WTC11 (cell line): ENCODE data around the gene C17orf58. TPM values are rescaled to one million over a fixed set of nuclear protein-coding genes. Genes with fewer than 3 reads are reported as not detected.

ENCODE experiments used
- GTF2I ChIP-seq: fragments of 250-450 bp; sonication (Bioruptor Pico); conservative IDR thresholded peaks from 2 replicates; pipeline ENCODE4 v1.4.0; 2021; ENCODE audit warnings: mild to moderate bottlenecking
- MXD4 ChIP-seq: fragments of 250-450 bp; sonication (Bioruptor Pico); IDR thresholded peaks from 2 replicates; pipeline ENCODE4 v1.8.0; 2021; ENCODE audit warnings: mild to moderate bottlenecking, moderate library complexity, borderline replicate concordance
- SMAD4 ChIP-seq: sonication (generic); formaldehyde crosslinking; IDR thresholded peaks from 2 replicates; pipeline ENCODE4 v1.8.0; 2022; ENCODE audit warnings: mild to moderate bottlenecking, missing genetic modification reagents
- SP1 ChIP-seq: sonication (generic); formaldehyde crosslinking; conservative IDR thresholded peaks from 2 replicates; pipeline ENCODE4 v1.8.1; 2022; ENCODE audit warnings: missing genetic modification reagents
- TP53 ChIP-seq: sonication (generic); formaldehyde crosslinking; IDR thresholded peaks from 2 replicates; pipeline ENCODE4 v1.8.1; 2023; ENCODE audit warnings: mild to moderate bottlenecking, missing genetic modification reagents
- ZNF138 ChIP-seq: sonication (generic); formaldehyde crosslinking; conservative IDR thresholded peaks from 2 replicates; pipeline ENCODE4 v1.8.1; 2022; ENCODE audit warnings: mild to moderate bottlenecking, moderate library complexity, missing genetic modification reagents
- ZNF232 ChIP-seq: sonication (generic); formaldehyde crosslinking; IDR thresholded peaks from 2 replicates; pipeline ENCODE4 v1.8.0; 2022; ENCODE audit warnings: mild to moderate bottlenecking, missing genetic modification reagents
- total RNA-seq: library from RNA; stranded (reverse); gene quantifications from 3 replicates; pipeline ENCODE4 v1.2.3, GENCODE V29; 2021
- TF ChIP-seq, protein P1 (sequence below): sonication (generic); formaldehyde crosslinking; IDR thresholded peaks from 2 replicates; pipeline ENCODE4 v1.8.0; 2022; ENCODE audit warnings: missing genetic modification reagents
- TF ChIP-seq, protein P2 (sequence below): sonication (generic); formaldehyde crosslinking; IDR thresholded peaks from 2 replicates; pipeline ENCODE4 v1.8.1; 2023; ENCODE audit warnings: mild to moderate bottlenecking, missing genetic modification reagents
- TF ChIP-seq, protein P3 (sequence below): sonication (generic); formaldehyde crosslinking; IDR thresholded peaks from 2 replicates; pipeline ENCODE4 v1.8.1; 2022; ENCODE audit warnings: mild to moderate bottlenecking, missing genetic modification reagents, moderate library complexity, borderline replicate concordance
- TF ChIP-seq, protein P4 (sequence below): sonication (generic); formaldehyde crosslinking; IDR thresholded peaks from 2 replicates; pipeline ENCODE4 v1.8.1; 2022; ENCODE audit warnings: low read depth, missing genetic modification reagents, borderline replicate concordance
- TF ChIP-seq, protein P5 (sequence below): sonication (generic); formaldehyde crosslinking; IDR thresholded peaks from 2 replicates; pipeline ENCODE4 v1.8.1; 2022; ENCODE audit warnings: missing genetic modification reagents, borderline replicate concordance
- TF ChIP-seq, protein P6 (sequence below): fragments of 250-450 bp; sonication (Bioruptor Pico); conservative IDR thresholded peaks from 2 replicates; pipeline ENCODE4 v1.9.0; 2021; ENCODE audit warnings: mild to moderate bottlenecking
- TF ChIP-seq, protein P7 (sequence below): sonication (generic); formaldehyde crosslinking; IDR thresholded peaks from 2 replicates; pipeline ENCODE4 v1.8.0; 2023; ENCODE audit warnings: mild to moderate bottlenecking, missing genetic modification reagents

Gene C17orf58
- total RNA-seq, 1 experiment from 2014 or later = 28.2 TPM

DNA sequence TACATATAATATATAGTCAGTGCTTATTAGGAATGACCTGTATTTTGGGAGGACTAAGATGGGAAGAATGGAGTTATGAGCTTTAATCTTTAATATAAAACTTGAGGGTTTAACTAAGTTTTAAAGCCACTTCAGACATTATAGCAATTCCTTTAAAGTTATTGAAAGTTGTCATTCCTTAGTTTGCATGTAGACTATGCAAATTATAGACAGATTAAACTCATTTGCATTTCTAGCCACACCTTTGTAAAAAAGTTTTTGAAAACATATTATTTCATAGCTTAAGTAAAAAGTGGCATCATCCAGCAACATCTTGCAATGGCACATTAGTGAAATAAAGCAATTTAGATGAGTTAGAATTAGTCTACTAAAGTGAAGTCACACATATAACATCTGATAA lies 49.8 kb downstream of the C17orf58 start (continued):
- TF ChIP-seq, protein P1, sequence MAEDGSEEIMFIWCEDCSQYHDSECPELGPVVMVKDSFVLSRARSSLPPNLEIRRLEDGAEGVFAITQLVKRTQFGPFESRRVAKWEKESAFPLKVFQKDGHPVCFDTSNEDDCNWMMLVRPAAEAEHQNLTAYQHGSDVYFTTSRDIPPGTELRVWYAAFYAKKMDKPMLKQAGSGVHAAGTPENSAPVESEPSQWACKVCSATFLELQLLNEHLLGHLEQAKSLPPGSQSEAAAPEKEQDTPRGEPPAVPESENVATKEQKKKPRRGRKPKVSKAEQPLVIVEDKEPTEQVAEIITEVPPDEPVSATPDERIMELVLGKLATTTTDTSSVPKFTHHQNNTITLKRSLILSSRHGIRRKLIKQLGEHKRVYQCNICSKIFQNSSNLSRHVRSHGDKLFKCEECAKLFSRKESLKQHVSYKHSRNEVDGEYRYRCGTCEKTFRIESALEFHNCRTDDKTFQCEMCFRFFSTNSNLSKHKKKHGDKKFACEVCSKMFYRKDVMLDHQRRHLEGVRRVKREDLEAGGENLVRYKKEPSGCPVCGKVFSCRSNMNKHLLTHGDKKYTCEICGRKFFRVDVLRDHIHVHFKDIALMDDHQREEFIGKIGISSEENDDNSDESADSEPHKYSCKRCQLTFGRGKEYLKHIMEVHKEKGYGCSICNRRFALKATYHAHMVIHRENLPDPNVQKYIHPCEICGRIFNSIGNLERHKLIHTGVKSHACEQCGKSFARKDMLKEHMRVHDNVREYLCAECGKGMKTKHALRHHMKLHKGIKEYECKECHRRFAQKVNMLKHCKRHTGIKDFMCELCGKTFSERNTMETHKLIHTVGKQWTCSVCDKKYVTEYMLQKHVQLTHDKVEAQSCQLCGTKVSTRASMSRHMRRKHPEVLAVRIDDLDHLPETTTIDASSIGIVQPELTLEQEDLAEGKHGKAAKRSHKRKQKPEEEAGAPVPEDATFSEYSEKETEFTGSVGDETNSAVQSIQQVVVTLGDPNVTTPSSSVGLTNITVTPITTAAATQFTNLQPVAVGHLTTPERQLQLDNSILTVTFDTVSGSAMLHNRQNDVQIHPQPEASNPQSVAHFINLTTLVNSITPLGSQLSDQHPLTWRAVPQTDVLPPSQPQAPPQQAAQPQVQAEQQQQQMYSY (CRISPR knock-in tag) = no peak
- TF ChIP-seq, protein P2, sequence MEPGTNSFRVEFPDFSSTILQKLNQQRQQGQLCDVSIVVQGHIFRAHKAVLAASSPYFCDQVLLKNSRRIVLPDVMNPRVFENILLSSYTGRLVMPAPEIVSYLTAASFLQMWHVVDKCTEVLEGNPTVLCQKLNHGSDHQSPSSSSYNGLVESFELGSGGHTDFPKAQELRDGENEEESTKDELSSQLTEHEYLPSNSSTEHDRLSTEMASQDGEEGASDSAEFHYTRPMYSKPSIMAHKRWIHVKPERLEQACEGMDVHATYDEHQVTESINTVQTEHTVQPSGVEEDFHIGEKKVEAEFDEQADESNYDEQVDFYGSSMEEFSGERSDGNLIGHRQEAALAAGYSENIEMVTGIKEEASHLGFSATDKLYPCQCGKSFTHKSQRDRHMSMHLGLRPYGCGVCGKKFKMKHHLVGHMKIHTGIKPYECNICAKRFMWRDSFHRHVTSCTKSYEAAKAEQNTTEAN (CRISPR knock-in tag) = no peak
- TF ChIP-seq, protein P3, sequence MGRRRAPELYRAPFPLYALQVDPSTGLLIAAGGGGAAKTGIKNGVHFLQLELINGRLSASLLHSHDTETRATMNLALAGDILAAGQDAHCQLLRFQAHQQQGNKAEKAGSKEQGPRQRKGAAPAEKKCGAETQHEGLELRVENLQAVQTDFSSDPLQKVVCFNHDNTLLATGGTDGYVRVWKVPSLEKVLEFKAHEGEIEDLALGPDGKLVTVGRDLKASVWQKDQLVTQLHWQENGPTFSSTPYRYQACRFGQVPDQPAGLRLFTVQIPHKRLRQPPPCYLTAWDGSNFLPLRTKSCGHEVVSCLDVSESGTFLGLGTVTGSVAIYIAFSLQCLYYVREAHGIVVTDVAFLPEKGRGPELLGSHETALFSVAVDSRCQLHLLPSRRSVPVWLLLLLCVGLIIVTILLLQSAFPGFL (CRISPR knock-in tag) = no peak
- TF ChIP-seq, protein P4, sequence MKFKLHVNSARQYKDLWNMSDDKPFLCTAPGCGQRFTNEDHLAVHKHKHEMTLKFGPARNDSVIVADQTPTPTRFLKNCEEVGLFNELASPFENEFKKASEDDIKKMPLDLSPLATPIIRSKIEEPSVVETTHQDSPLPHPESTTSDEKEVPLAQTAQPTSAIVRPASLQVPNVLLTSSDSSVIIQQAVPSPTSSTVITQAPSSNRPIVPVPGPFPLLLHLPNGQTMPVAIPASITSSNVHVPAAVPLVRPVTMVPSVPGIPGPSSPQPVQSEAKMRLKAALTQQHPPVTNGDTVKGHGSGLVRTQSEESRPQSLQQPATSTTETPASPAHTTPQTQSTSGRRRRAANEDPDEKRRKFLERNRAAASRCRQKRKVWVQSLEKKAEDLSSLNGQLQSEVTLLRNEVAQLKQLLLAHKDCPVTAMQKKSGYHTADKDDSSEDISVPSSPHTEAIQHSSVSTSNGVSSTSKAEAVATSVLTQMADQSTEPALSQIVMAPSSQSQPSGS (CRISPR knock-in tag) = no peak
- TF ChIP-seq ZNF138 (CRISPR knock-in tag) (no peak), SP1 (CRISPR knock-in tag) (no peak), ZNF232 (CRISPR knock-in tag) (no peak), GTF2I (CRISPR knock-in tag) (no peak), MXD4 (CRISPR knock-in tag) (no peak), SMAD4 (no peak), TP53 (no peak)
- TF ChIP-seq, protein P5, sequence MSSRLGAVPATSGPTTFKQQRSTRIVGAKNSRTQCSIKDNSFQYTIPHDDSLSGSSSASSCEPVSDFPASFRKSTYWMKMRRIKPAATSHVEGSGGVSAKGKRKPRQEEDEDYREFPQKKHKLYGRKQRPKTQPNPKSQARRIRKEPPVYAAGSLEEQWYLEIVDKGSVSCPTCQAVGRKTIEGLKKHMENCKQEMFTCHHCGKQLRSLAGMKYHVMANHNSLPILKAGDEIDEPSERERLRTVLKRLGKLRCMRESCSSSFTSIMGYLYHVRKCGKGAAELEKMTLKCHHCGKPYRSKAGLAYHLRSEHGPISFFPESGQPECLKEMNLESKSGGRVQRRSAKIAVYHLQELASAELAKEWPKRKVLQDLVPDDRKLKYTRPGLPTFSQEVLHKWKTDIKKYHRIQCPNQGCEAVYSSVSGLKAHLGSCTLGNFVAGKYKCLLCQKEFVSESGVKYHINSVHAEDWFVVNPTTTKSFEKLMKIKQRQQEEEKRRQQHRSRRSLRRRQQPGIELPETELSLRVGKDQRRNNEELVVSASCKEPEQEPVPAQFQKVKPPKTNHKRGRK (CRISPR knock-in tag) = no peak
- TF ChIP-seq, protein P6, sequence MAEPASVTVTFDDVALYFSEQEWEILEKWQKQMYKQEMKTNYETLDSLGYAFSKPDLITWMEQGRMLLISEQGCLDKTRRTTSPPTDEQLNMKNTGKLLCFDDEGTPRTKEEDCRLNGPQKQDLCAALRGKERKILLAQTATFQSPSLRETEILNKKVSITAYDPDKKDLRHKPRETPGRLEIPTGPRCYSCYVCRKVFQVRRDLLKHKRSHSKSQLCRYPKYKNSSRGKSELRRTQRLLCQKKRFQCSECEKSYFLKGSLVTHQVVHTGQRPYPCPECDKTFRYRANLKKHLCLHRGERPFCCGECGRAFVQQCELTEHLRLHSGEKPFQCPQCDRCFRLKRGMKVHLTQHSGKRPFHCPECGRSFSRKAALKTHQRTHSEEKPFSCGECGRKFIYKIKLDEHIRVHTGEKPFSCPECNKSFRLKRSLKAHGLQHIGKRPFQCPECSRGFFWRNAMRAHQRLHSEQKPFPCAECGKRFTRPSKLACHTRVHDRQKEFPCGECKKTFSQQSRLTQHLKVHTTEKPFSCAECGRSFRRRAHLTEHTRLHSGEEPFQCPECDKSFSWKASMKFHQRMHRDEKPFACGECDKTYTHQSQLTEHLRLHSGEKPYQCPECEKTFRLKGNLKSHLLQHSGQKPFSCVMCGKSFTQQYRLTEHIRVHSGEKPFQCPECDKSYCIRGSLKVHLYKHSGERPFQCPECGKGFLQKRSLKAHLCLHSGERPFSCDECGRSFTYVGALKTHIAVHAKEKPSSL (CRISPR knock-in tag) = no peak
- TF ChIP-seq, protein P7, sequence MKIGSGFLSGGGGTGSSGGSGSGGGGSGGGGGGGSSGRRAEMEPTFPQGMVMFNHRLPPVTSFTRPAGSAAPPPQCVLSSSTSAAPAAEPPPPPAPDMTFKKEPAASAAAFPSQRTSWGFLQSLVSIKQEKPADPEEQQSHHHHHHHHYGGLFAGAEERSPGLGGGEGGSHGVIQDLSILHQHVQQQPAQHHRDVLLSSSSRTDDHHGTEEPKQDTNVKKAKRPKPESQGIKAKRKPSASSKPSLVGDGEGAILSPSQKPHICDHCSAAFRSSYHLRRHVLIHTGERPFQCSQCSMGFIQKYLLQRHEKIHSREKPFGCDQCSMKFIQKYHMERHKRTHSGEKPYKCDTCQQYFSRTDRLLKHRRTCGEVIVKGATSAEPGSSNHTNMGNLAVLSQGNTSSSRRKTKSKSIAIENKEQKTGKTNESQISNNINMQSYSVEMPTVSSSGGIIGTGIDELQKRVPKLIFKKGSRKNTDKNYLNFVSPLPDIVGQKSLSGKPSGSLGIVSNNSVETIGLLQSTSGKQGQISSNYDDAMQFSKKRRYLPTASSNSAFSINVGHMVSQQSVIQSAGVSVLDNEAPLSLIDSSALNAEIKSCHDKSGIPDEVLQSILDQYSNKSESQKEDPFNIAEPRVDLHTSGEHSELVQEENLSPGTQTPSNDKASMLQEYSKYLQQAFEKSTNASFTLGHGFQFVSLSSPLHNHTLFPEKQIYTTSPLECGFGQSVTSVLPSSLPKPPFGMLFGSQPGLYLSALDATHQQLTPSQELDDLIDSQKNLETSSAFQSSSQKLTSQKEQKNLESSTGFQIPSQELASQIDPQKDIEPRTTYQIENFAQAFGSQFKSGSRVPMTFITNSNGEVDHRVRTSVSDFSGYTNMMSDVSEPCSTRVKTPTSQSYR (CRISPR knock-in tag) = no peak
